ENCODE data around the gene B9D1.
A peak's percentile ranks its signal among the peaks of the same experiment; 100 is the strongest.

The B9D1 gene

DNA sequence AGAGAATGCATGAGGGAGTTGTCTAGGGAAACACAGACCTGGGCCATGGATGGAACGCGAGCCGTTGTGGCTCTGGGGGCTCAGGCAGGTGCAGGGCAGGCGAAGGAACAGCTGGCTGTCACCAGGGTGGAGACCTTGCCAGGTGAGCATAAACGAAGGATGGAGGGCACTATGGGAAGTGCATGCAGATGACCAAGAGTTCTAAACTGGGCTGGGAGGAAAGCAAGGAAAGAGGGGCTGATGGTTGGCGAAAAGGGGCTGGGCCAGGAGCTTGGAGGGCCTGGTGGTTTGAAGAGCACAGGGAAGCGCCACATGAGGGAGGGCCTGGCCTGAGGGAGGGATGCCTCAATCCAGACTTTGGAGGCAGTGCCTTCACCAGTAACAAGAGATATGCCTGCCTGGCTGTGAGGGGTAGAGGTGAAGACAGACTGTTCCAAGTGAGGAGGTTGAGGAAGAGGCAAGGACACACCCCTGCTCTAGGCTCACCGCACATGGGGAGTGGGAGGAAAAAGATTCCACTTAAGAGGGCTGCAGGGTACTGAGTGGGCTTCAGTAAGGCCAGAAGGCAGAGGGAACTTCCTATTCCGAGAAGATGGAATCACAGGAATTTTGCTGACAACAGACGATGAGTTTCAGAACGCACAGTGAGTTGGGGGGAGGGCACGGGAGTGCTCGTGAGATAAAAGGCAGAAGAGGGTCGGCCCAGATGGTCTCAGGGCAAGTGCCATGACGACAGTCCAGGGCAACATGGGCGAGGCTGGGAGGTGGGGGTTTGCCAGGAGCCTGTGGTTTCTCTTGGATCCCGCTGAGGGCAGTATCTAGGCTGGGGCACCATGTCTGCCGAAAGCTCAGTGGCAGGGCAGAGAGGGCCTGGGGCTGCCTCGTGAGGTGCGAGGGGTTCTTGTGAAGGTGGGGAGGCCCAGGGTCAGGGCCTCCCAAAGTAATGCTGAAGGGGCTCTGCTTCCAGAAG is 20.6 kb downstream of the B9D1 start:
- Histone ChIP-seq H3K9me3 (no peaks in the 10 kb centered on the region), H3K27ac (no peak overlapping the region), H3K4me1 (peaks cover 0 to 43% (median 27%) of the 10 kb centered on the region in 4 donors), H3K36me3 (no peaks in the 10 kb centered on the region), H3K27me3 (no peaks in the 10 kb centered on the region), H3K4me3 (no peak overlapping the region)
- intact Hi-C loops (cut with DNase I; ENCODE audit: low total_unique reads) = no loop called here
- TF ChIP-seq, protein P1, sequence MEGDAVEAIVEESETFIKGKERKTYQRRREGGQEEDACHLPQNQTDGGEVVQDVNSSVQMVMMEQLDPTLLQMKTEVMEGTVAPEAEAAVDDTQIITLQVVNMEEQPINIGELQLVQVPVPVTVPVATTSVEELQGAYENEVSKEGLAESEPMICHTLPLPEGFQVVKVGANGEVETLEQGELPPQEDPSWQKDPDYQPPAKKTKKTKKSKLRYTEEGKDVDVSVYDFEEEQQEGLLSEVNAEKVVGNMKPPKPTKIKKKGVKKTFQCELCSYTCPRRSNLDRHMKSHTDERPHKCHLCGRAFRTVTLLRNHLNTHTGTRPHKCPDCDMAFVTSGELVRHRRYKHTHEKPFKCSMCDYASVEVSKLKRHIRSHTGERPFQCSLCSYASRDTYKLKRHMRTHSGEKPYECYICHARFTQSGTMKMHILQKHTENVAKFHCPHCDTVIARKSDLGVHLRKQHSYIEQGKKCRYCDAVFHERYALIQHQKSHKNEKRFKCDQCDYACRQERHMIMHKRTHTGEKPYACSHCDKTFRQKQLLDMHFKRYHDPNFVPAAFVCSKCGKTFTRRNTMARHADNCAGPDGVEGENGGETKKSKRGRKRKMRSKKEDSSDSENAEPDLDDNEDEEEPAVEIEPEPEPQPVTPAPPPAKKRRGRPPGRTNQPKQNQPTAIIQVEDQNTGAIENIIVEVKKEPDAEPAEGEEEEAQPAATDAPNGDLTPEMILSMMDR (IDR thresholded peaks at IDR 0.05) = no peak
- DNase-seq = peak in 1 of 2 donors; percentile 66

GRCh38 chr17:19341211-19341631 is 21.3 kb downstream of the B9D1 start:
- intact Hi-C loops (cut with DNase I; ENCODE audit: low total_unique reads) = no loop called here
- Histone ChIP-seq H3K4me1 (peaks cover 0 to 39% (median 22%) of the 10 kb centered on the region in 4 donors), H3K4me3 (no peak overlapping the region), H3K36me3 (peaks cover 0 to 2% (median 0%) of the 10 kb centered on the region in 3 donors), H3K9me3 (no peaks in the 10 kb centered on the region), H3K27ac (no peak overlapping the region), H3K27me3 (no peaks in the 10 kb centered on the region)
- DNase-seq = no peak
- TF ChIP-seq, protein P1 (IDR thresholded peaks at IDR 0.05) = no peak

DNA sequence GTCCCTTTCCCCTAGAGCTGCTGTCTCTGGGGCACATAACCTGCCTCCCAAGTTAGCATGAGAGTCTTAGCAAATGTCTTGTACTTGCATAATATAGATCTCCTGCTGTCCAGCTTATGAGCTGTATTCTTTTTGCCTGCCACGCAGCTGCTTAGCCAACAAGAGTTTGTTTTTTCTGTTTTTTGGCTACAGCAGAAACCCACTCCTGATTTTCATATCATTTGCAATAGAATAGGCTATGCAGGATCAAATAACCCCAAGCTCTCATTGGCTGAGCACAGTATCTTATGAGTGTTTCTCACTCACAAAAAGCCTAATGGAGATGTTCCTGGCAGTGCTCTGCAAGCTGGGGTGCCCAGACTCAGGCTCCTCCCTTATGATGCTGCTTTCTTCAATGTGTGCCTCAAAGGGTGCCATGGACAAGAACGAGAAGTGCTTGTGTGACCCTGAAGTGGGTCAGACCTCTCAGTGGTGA is 23.1 kb downstream of the B9D1 start:
- TF ChIP-seq, protein P1 (IDR thresholded peaks at IDR 0.05) = no peak
- Histone ChIP-seq H3K9me3 (no peaks in the 10 kb centered on the region), H3K4me1 (peaks cover 0 to 24% (median 10%) of the 10 kb centered on the region in 4 donors), H3K27me3 (no peaks in the 10 kb centered on the region), H3K36me3 (peaks cover 0 to 12% (median under 1%) of the 10 kb centered on the region in 3 donors), H3K4me3 (no peak overlapping the region), H3K27ac (no peak overlapping the region)
- no peak for DNase-seq
- intact Hi-C loops (cut with DNase I; ENCODE audit: low total_unique reads) = no loop called here

DNA sequence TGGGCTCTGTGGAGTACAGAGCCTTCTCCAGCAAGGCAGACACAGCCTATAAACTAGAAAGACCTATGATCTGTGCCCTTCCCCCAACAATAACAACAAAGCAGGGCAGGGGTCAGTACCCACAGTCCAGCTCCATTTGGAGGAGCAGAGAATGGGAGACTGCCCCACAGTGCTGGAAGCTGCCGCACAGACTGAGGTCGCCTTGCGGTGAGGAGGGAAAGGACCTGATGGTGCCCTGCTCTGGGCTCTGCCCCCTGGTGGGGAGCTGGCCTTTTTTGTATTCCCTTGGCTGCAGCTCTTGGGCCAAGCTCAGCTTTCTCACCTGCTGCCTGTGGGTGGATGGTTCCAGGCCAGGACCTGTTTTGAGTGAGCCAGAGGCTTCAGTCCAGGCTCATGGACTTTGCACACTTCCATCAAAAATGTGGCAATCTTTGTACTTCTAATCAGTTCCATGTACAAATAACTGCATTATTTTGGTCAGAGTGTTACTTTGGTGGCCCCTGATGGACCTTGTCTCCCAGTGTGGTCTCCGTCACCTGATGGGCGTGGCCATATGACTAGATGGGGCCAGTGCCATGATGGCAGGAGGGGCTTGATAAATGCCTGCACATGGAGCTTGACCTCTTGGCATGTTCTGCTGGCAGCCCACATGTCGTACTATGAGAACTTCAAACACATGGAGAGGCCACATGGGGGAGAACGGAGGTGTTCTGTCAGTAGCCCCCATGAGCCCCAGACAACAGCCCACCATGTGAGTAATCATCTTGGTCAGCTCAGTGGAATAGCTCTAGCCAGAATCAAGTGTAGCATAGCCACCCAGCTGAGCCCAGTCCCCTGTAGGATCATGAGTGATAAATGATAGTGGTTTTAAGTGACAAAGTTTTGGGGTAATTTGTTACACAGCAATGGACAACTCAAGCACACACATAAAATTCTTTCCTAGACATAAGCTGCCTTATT is 24.2 kb downstream of the B9D1 start:
- no peaks in the 10 kb centered on the region for H3K27me3 ChIP-seq
- intact Hi-C loops (cut with DNase I; ENCODE audit: low total_unique reads) = no loop called here
- peaks cover 0 to 23% (median 11%) of the 10 kb centered on the region in 3 donors for H3K36me3 ChIP-seq
- no peak for DNase-seq
- no peak overlapping the region for H3K4me3 ChIP-seq
- H3K4me1 ChIP-seq = peaks cover 0 to 24% (median 9%) of the 10 kb centered on the region in 4 donors
- TF ChIP-seq, protein P1 (IDR thresholded peaks at IDR 0.05) = peak; percentile 46 to 64
- H3K27ac ChIP-seq = peak overlapping the region in 1 of 2 donors; percentile 32
- H3K9me3 ChIP-seq = no peaks in the 10 kb centered on the region

- Histone ChIP-seq H3K27me3 (no peaks in the 10 kb centered on the region), H3K4me3 (no peak overlapping the region), H3K36me3 (peaks cover 0 to 29% (median 16%) of the 10 kb centered on the region in 3 donors), H3K4me1 (peaks cover 0 to 21% (median 9%) of the 10 kb centered on the region in 4 donors), H3K9me3 (no peaks in the 10 kb centered on the region), H3K27ac (peak overlapping the region in 1 of 2 donors; percentile 32)
- TF ChIP-seq, protein P1 (IDR thresholded peaks at IDR 0.05) = no peak
- DNase-seq = no peak
- intact Hi-C loops (cut with DNase I; ENCODE audit: low total_unique reads) = no loop called here
Observed at GRCh38 chr17:19337712-19338023, 24.9 kb downstream of the B9D1 start.

Data from tibial artery (tissue), 4 donors.